Lung (tissue), 12 donors: ENCODE results near the gene ACY1. TPM values are rescaled to one million over a fixed set of nuclear protein-coding genes. Genes with fewer than 3 reads are reported as not detected.

Experiments used
- ATAC-seq: fragments of 200-7000 bp; cut with Tn5 transposase; one replicate; pipeline ENCODE4 v1.9.1; 2020; ENCODE audit warnings: moderate number of reproducible peaks; ENCODE audit not compliant: insufficient read depth, low FRiP score
- DNase-seq, 3 donors: peaks; one replicate each; pipeline ENCODE4 v3.0.0-alpha.2; 2013 to 2017
- H3K27ac ChIP-seq, 2 donors: one replicate each; pipeline ENCODE4 v1.5.1; 2013; ENCODE audit warnings: mild to moderate bottlenecking in 2 of 2, moderate library complexity in 2 of 2, control low read depth in 1 of 2, inconsistent platforms in 1 of 2, low read depth in 1 of 2, low read length in 1 of 2
- H3K27me3 ChIP-seq, 3 donors: one replicate each; pipeline ENCODE4 v1.5.1; 2013; ENCODE audit warnings: low read length in 2 of 3; ENCODE audit not compliant: control insufficient read depth in 3 of 3, insufficient read depth in 3 of 3
- H3K36me3 ChIP-seq, 4 donors: one replicate each; pipeline ENCODE4 v1.5.1; 2013; ENCODE audit warnings: low read length in 4 of 4, mild to moderate bottlenecking in 1 of 4, moderate library complexity in 1 of 4; ENCODE audit not compliant: control insufficient read depth in 4 of 4, insufficient read depth in 4 of 4
- H3K4me1 ChIP-seq, 5 donors: one replicate each; pipeline ENCODE4 v1.5.1; 2013; ENCODE audit warnings: low read length in 5 of 5, mild to moderate bottlenecking in 2 of 5, moderate library complexity in 1 of 5; ENCODE audit not compliant: control insufficient read depth in 5 of 5, insufficient read depth in 5 of 5
- H3K4me3 ChIP-seq: one replicate; pipeline ENCODE4 v1.5.1; 2013; ENCODE audit warnings: mild to moderate bottlenecking, control low read depth, moderate library complexity
- H3K9ac ChIP-seq, 2 donors: one replicate each; pipeline ENCODE4 v1.5.1; 2013; ENCODE audit warnings: low read length in 2 of 2, control low read depth in 1 of 2; ENCODE audit not compliant: insufficient read depth in 1 of 2
- H3K9me3 ChIP-seq, 4 donors: one replicate each; pipeline ENCODE4 v1.5.1; 2013; ENCODE audit warnings: low read length in 3 of 4, mild to moderate bottlenecking in 1 of 4, moderate library complexity in 1 of 4; ENCODE audit not compliant: control insufficient read depth in 4 of 4, insufficient read depth in 3 of 4
- CTCF ChIP-seq: IDR thresholded peaks from 2 replicates; pipeline ENCODE4 v1.5.1; 2012; ENCODE audit warnings: mild to moderate bottlenecking; ENCODE audit errors: control extremely low read depth, extremely low read depth
- WGBS, 2 donors: extraction: QIAGEN DNeasy Blood & Tissue Kit; methylation state at CpG; one replicate each; pipeline ENCODE4 v1.1.7; 2013; 5-methylcytosine and 5-hydroxymethylcytosine counted together
- polyA plus RNA-seq, 2 donors: library from polyadenylated mRNA; stranded (reverse); fragments of 200-250 nt; gene quantifications; one replicate each; pipeline ENCODE4 v1.2.1, GENCODE V29; 2013
- total RNA-seq, 2 donors: library from RNA; depleted of rRNA in 1 of 2; stranded (reverse); fragments of >200 nt in 1 of 2; gene quantifications; one replicate each; pipeline ENCODE4 v1.2.1, GENCODE V29; 2014 to 2021
- donor health status: control.
- donor health status: control.
- donor health status: Bipolar disorder and iron deficiency.
- donor health status: healthy.
- donor health status: DM: yes; HTN: yes; CAD: no.

ACY1 gene
- total and polyA plus RNA-seq, 4 donors, result 19.6 to 52.6 (median 39.0) TPM

- Histone ChIP-seq H3K27me3 (no peaks in the 10 kb centered on the region), H3K9ac (peak within 1 kb of the TSS; percentile 75 to 89), H3K4me3 (peak within 1 kb of the TSS; percentile 60), H3K4me1 (peaks cover 3 to 38% (median 10%) of the 10 kb centered on the region in 5 donors), H3K27ac (peak within 1 kb of the TSS; percentile 89 to 93), H3K36me3 (no peaks in the 10 kb centered on the region), H3K9me3 (no peaks in the 10 kb centered on the region)
- TF ChIP-seq CTCF, result no peak
- ATAC-seq, result peak; percentile 37
- WGBS, 2 donors, result 1% methylated on average over 36 to 90 of the region's 90 CpGs
- DNase-seq, result peak; percentile 70 to 84 (median 82)
Measured at GRCh38 chr3:51967384-51968169, 15.8 kb upstream of the ACY1 start, which contains the start of gene PCBP4. Gene PCBP4, minus strand, starts transcription at chr3:51967454. Its CDS starts 6,214 bp downstream, at chr3:51961240.

GRCh38 chr3:51968170-51968775 lies 15.1 kb upstream of the ACY1 start:
- Histone ChIP-seq H3K27me3 (no peaks in the 10 kb centered on the region), H3K27ac (peak overlapping the region; percentile 89 to 91), H3K4me3 (peak overlapping the region; percentile 58), H3K9me3 (no peaks in the 10 kb centered on the region), H3K9ac (peak overlapping the region; percentile 55 to 68), H3K36me3 (no peaks in the 10 kb centered on the region), H3K4me1 (peaks cover 3 to 33% (median 10%) of the 10 kb centered on the region in 5 donors)
- ATAC-seq (peak; percentile 10), DNase-seq (peak in 2 of 3 donors; percentile 58 to 59)
- TF ChIP-seq CTCF, result no peak
- 14 to 19% methylated on average over 11 of the region's 11 CpGs for WGBS, 2 donors

GRCh38 chr3:51968883-51969678 lies 14.3 kb upstream of the ACY1 start:
- WGBS, 2 donors, result 84 to 86% methylated on average over 6 of the region's 6 CpGs
- Histone ChIP-seq H3K9ac (no peak overlapping the region), H3K27ac (no peak overlapping the region), H3K9me3 (no peaks in the 10 kb centered on the region), H3K27me3 (no peaks in the 10 kb centered on the region), H3K4me1 (peaks cover 2 to 30% (median 10%) of the 10 kb centered on the region in 5 donors), H3K36me3 (no peaks in the 10 kb centered on the region), H3K4me3 (no peak overlapping the region)
- DNase-seq (no peak), ATAC-seq (no peak)
- no peak for TF ChIP-seq CTCF
